Measurements from ENCODE around the gene FGF1. TPM values are rescaled to one million over a fixed set of nuclear protein-coding genes. Genes with fewer than 3 reads are reported as not detected.

The FGF1 gene
- total RNA-seq, 6 experiments from 2014 or later: 0.12 to 0.56 (median 0.42) TPM; not detected in 1

DNA sequence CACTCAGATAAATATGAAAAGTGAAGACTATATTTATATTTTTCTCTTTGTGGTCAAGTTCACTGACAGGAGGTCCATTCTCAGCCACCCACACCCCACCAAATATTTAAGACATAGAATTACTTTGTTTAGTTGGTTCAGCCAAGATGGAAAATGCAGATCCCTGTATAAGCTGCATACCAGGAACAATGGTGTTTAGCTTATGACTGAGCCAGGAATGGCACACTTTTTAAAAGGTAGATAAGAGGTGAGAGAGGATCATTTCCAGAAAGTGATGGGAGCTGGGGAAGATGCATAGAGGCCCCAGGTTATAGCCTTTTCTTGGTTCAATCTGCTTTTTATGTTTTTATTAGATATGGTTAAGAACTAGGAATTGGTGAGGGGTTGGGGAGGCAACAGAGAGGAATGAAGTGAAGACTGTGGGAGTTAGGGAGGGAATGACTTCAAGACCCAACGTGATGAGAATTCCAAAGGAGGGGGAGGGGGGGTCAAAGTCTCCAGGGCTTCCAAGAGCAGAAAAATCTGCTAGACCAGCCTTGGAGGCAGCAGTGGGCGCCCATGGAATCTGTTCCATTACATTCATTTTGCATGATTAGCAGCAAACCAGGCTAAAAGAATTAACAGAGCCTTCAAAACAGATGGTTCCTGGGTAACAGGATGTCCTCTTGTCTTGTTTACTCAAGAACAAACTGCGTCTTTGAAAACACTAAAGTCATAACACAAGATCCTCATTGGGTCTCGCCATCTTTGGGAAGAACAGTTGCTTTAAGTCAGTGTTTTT, 95.2 kb downstream of the FGF1 start:
- intact Hi-C loops (cut with DNase I): no loop called here
- H3K27ac ChIP-seq: no peak overlapping the region

GRCh38 chr5:142589720-142590119, 96.2 kb downstream of the FGF1 start:
- ATAC-seq (no peak), DNase-seq (no peak)
- intact Hi-C loops (cut with DNase I): no loop called here
- 82% methylated on average over 1 of the region's 1 CpG for WGBS (ENCODE audit: insufficient coverage, low coverage, low lambda C conversion rate, missing lambda C conversion rate)
- no peaks in the 10 kb centered on the region for H3K4me1 ChIP-seq
- TF ChIP-seq, protein P1, sequence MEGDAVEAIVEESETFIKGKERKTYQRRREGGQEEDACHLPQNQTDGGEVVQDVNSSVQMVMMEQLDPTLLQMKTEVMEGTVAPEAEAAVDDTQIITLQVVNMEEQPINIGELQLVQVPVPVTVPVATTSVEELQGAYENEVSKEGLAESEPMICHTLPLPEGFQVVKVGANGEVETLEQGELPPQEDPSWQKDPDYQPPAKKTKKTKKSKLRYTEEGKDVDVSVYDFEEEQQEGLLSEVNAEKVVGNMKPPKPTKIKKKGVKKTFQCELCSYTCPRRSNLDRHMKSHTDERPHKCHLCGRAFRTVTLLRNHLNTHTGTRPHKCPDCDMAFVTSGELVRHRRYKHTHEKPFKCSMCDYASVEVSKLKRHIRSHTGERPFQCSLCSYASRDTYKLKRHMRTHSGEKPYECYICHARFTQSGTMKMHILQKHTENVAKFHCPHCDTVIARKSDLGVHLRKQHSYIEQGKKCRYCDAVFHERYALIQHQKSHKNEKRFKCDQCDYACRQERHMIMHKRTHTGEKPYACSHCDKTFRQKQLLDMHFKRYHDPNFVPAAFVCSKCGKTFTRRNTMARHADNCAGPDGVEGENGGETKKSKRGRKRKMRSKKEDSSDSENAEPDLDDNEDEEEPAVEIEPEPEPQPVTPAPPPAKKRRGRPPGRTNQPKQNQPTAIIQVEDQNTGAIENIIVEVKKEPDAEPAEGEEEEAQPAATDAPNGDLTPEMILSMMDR (IDR thresholded peaks at IDR 0.05): no peak
- no peak for TF ChIP-seq POLR2A (IDR thresholded peaks at IDR 0.05)
- no peak overlapping the region for H3K27ac ChIP-seq
- no peaks in the 10 kb centered on the region for H3K27me3 ChIP-seq
- no peaks in the 10 kb centered on the region for H3K36me3 ChIP-seq
- H3K9me3 ChIP-seq: no peaks in the 10 kb centered on the region
- no peak overlapping the region for H3K4me3 ChIP-seq

More for the DNA sequence above, 95.2 kb downstream of the FGF1 start:
- DNase-seq (no peak), ATAC-seq (no peak)
- TF ChIP-seq, protein P1 (IDR thresholded peaks at IDR 0.05): no peak
- no peak for TF ChIP-seq POLR2A (IDR thresholded peaks at IDR 0.05)
- no peaks in the 10 kb centered on the region for H3K27me3 ChIP-seq
- no peaks in the 10 kb centered on the region for H3K9me3 ChIP-seq
- H3K4me3 ChIP-seq: no peak overlapping the region
- no peaks in the 10 kb centered on the region for H3K4me1 ChIP-seq
- H3K36me3 ChIP-seq: no peaks in the 10 kb centered on the region
- 45% methylated on average over 4 of the region's 4 CpGs for WGBS (ENCODE audit: insufficient coverage, low coverage, low lambda C conversion rate, missing lambda C conversion rate)

DNA sequence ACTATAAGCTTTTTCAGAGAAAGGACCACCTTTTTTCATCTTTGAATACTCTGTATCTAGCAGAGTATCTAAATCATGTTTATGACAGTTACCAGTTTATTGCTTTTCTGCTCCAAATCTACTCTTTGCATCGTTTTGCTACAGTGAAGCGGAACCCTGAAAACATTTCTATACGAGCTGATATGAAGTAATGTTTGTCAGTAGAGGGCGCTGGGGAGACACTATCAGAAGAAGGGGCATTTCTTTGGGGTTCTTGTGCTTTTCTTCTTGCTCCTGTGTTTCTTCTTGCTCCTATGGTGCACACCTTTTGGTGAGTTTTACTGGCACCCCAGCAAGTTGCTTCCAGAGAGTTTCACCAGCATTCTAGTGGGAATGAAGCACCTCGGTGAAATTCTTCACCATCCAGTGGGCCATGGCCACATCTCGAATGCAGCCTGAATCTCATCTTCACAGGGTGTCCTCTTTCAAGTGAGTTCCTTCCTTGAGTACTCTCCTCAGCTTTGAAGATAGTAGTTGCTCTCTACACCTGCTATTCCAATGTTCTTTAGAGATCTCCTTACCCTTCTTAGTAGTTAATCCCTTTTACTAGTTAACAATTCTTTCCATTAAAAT, 98.4 kb downstream of the FGF1 start:
- ATAC-seq (peak in 2 of 4 donors; percentile 45 to 47), DNase-seq (no peak)
- Histone ChIP-seq H3K9me3 (no peaks in the 10 kb centered on the region), H3K27me3 (no peaks in the 10 kb centered on the region), H3K4me1 (no peaks in the 10 kb centered on the region), H3K4me3 (no peak overlapping the region), H3K27ac (no peak overlapping the region), H3K36me3 (no peaks in the 10 kb centered on the region)
- intact Hi-C loops (cut with DNase I): no loop called here
- TF ChIP-seq, protein P1 (IDR thresholded peaks at IDR 0.05): peak; percentile 15 to 55 (median 44)
- no peak for TF ChIP-seq POLR2A (IDR thresholded peaks at IDR 0.05)
- WGBS (ENCODE audit: insufficient coverage, low coverage, low lambda C conversion rate, missing lambda C conversion rate): 33% methylated on average over 5 of the region's 6 CpGs

DNA sequence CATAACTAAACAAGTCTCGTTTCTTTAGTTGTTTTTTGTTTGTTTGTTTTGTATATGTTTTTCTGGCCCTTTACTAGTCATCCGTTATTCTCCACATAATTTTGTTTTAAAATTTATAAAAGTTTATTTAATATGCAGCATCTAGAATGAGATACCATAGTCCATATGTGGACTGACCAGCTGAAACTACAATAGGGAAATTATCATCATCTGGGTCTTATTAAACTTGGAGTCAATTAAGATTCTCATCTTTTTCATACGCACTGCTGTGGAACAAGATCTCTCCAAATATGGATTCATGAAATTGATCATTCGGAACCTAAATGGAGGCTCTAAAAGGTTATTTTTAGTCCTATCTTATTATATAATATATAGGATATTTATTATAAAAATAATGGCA, 99.3 kb downstream of the FGF1 start:
- Histone ChIP-seq H3K27ac (no peak overlapping the region), H3K4me3 (no peak overlapping the region), H3K36me3 (no peaks in the 10 kb centered on the region), H3K9me3 (no peaks in the 10 kb centered on the region), H3K27me3 (no peaks in the 10 kb centered on the region), H3K4me1 (no peaks in the 10 kb centered on the region)
- 57% methylated on average over 4 of the region's 4 CpGs for WGBS (ENCODE audit: insufficient coverage, low coverage, low lambda C conversion rate, missing lambda C conversion rate)
- no peak for TF ChIP-seq POLR2A (IDR thresholded peaks at IDR 0.05)
- TF ChIP-seq, protein P1 (IDR thresholded peaks at IDR 0.05): no peak
- DNase-seq (no peak), ATAC-seq (no peak)
- intact Hi-C loops (cut with DNase I): no loop called here
